ACHN (cell line): ENCODE results near the gene PDK4.

Experiments
- DNase-seq: peaks from one replicate; pipeline ENCODE4 v3.0.0-alpha.2; 2015
- in situ Hi-C: cut with HindIII; loops from 2 replicates; pipeline ENCODE4 v1.10.0; 2017; ENCODE audit warnings: low sequenced_read_pairs, low pct_ligation_motif_present, low pct_unique_long_range_greater_than_20kb

PDK4 gene

GRCh38 chr7:95545007-95545615 is 51.2 kb downstream of the PDK4 start:
- DNase-seq: peak; percentile 85
- in situ Hi-C loops: no loop called here

DNA sequence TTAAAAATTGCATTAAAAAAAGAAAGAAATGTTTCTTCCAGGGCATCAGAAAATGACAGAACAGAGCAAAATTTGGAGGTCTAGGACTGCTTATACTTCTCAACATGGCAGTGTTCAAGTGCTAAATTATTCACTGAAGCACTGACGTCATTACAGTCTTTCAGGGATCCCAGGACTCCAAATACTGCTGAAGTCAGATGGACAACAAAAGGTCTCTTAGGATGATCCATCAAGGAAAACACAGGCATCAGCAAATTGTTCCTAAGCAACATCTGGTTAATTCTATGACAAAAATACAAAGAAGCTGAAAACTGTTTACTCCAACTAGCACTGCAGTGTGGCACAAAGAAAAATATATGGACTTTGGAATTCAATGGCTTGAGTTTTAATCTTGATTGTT is 52.1 kb downstream of the PDK4 start:
- no peak for DNase-seq
- in situ Hi-C loops: no loop called here

- in situ Hi-C loops: no loop called here
- no peak for DNase-seq
These were observed 53.0 kb downstream of the PDK4 start for GRCh38 chr7:95543312-95543711.

- no peak for DNase-seq
- in situ Hi-C loops: no loop called here
These were observed 56.0 kb downstream of the PDK4 start for GRCh38 chr7:95540366-95540765.

GRCh38 chr7:95539426-95539825 is 56.9 kb downstream of the PDK4 start:
- no peak for DNase-seq
- in situ Hi-C loops: no loop called here

- in situ Hi-C loops: no loop called here
- no peak for DNase-seq
These were observed 58.8 kb downstream of the PDK4 start for GRCh38 chr7:95537468-95537867.

DNA sequence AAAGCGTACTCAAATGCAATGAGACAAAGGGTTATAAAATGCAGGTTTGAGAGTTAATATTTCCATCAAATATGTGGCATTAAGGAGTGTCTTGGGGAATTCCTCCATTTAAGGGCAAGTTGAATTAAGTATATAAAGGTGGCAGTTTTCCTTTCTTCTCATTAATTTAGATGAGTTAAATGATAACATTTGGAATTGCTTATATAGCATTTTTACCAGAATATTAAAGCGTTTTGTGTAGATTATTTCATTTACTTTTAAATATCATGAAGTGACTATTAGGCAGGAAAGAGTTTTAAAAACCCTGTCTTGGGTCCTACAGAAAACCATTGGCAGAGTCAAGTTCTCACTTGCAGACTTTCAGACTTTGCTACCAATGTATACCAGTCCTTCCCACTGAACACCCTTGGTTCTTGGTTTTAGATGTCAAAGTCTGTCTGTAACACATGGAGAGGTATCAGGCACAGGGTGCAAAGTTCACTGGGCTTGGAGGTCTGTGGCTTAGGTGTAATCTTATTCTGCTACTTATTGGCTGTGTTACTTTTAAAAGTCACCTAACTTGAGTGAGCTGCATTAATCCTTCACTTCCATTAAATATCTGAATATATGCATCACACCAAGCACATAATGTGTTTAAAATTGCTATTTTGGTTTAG is 59.5 kb downstream of the PDK4 start:
- DNase-seq: no peak
- in situ Hi-C loops: no loop called here

DNA sequence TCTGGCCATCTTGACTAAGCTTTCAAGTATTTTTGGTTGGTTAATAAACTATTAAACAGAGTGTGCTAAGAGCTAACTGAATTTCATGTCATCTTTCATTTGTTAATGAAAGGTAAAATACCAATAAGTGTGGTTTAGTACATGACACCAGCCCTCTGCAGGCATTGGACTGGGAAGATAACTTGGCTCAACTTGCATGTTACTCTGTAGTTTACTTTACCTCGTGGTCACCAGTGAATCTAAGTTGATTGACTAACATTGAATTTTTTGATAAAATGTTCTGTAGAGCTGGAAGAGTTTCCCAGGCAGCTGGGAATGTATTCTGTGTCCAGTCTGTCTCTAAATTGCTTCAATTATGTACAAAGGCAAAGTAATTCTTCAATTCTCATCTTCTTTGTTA is 60.7 kb downstream of the PDK4 start:
- in situ Hi-C loops: no loop called here
- DNase-seq: no peak

DNA sequence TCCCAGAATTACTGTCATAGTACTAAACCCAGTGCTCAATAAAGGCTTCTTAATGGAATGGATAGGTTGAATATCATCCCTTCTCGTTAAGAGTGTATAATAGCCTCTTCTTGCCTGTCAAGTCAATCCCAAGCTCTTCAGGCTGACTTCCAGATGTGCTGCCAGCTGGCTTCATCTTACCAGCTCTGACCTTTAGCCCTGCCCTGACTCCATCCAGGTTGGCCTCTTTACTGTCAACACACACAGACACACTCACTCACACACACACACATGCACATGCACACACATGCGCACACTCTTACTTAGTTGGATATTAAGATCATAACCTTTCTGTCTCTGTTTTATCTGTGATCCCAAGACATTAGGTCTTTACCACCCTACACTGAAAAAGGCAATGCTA is 61.5 kb downstream of the PDK4 start:
- in situ Hi-C loops: no loop called here
- DNase-seq: no peak
